ENCODE results near the gene NLN. TPM values are rescaled to one million over a fixed set of nuclear protein-coding genes. Genes with fewer than 3 reads are reported as not detected.

NLN gene
- total and polyA plus RNA-seq, 2 of the 13 experiments (the other 11 are each of a cell fraction or from before 2014, with no cell fraction given): 11.9 to 36.7 TPM

- peaks cover 46% of the 10 kb centered on the region for H3K79me2 ChIP-seq (ENCODE audit: insufficient read depth, low read length)
- no peak overlapping the region for H3K9ac ChIP-seq (ENCODE audit: insufficient read depth, low read depth, low read length)
- H3K36me3 ChIP-seq (replicated peaks in 1 of 2; ENCODE audit: control insufficient read depth in 1 of 2, insufficient read depth in 2 of 2, low read length in 2 of 2): no peaks in the 10 kb centered on the region
- intact Hi-C loops (cut with micrococcal nuclease; ENCODE audit: unreplicated experiment) (no loop called here), in situ Hi-C loops (cut with HindIII; ENCODE audit: extremely low pct_ligation_motif_present, low pct_unique_long_range_greater_than_20kb) (no loop called here)
- no peaks in the 10 kb centered on the region; a peak in 1 of 5 replicates for H3K27me3 ChIP-seq (ENCODE audit: control insufficient read depth in 1 of 2, insufficient read depth in 2 of 2, low read length in 2 of 2)
- ATAC-seq (no peak), DNase-seq (ENCODE audit: low spot score) (no peak), FAIRE-seq (no peak)
- H3K4me3 ChIP-seq (replicated peaks in 1 of 3; ENCODE audit: insufficient read depth in 1 of 3, low read depth in 2 of 3, low read length in 3 of 3): no peak overlapping the region
- no peaks in the 10 kb centered on the region for H3K9me3 ChIP-seq (ENCODE audit: low read length)
- H3K4me2 ChIP-seq (ENCODE audit: low read depth, low read length): no peak overlapping the region
- 70% methylated on average over 4 of the region's 4 CpGs for WGBS (ENCODE audit: low lambda C conversion rate)
- no peak overlapping the region for H3K27ac ChIP-seq (ENCODE audit: extremely low read length, insufficient read depth, low read length)
- ChIA-PET POLR2A (no interaction called here), CTCF (ENCODE audit: low intra/inter-chr PET ratio, low total read pairs) (no interaction called here)
- no TSS peak for BruUV-seq (replicated peaks)
- no peaks in the 10 kb centered on the region for H3K4me1 ChIP-seq (ENCODE audit: insufficient read depth, low read length)
- H4K20me1 ChIP-seq (ENCODE audit: insufficient read depth, low read length): peaks cover 3% of the 10 kb centered on the region; the same call in 1 of the 2 replicates
- no peak overlapping the region for H2AFZ ChIP-seq (ENCODE audit: low read length)
- no peak for TF ChIP-seq ZNF598 (CRISPR knock-in tag; IDR thresholded peaks at IDR 0.05; ENCODE audit: borderline replicate concordance)
- TF ChIP-seq ZNF121 (CRISPR knock-in tag; IDR thresholded peaks at IDR 0.05): peak; percentile 88
- TF ChIP-seq CBFB (CRISPR knock-in tag; IDR thresholded peaks at IDR 0.05): no peak
- TF ChIP-seq ZNF446 (CRISPR knock-in tag; IDR thresholded peaks at IDR 0.05): no peak
- TF ChIP-seq ZNF770 (CRISPR knock-in tag; IDR thresholded peaks at IDR 0.05): peak; percentile 52; the same call in 1 of the 2 replicates
- TF ChIP-seq ZBTB33 (CRISPR knock-in tag; IDR thresholded peaks at IDR 0.05): 0 out of 2 replicates have a peak, but pooled peaks have one; percentile 31
- no peak for TF ChIP-seq SATB2 (CRISPR knock-in tag; IDR thresholded peaks at IDR 0.05)
Measured at GRCh38 chr5:65738305-65738704, 16.3 kb downstream of the NLN start.

Data from HepG2 (cell line).